Mesendoderm (in vitro differentiated cells): Measurements from ENCODE around the gene SUMF1.

Source experiments
- DNase-seq: peaks from one replicate; pipeline ENCODE4 v3.0.0; 2013
- H2AK5ac ChIP-seq: 2 replicates; pipeline ENCODE4 v1.6.1; 2013; ENCODE audit warnings: low read length, inconsistent platforms
- H2BK120ac ChIP-seq: 2 replicates; pipeline ENCODE4 v1.6.1; 2013; ENCODE audit warnings: low read depth, mild to moderate bottlenecking, low read length, moderate library complexity, mixed read lengths
- H2BK15ac ChIP-seq: replicated peaks from 2 replicates; pipeline ENCODE4 v1.6.1; 2013; ENCODE audit warnings: low read depth, mild to moderate bottlenecking, moderate library complexity
- H2BK5ac ChIP-seq: 2 replicates; pipeline ENCODE4 v1.6.1; 2013; ENCODE audit warnings: low read length, inconsistent platforms
- H3K18ac ChIP-seq: 2 replicates; pipeline ENCODE4 v1.6.1; 2013; ENCODE audit warnings: mild to moderate bottlenecking, low read length, mixed read lengths
- H3K23ac ChIP-seq: one replicate; pipeline ENCODE4 v1.6.1; 2013; ENCODE audit warnings: low read length
- H3K27ac ChIP-seq: 2 replicates; pipeline ENCODE4 v1.5.1; 2013; ENCODE audit warnings: low read depth, mild to moderate bottlenecking, inconsistent platforms, low read length, moderate library complexity
- H3K27me3 ChIP-seq: 2 replicates; pipeline ENCODE4 v1.6.1; 2013; ENCODE audit warnings: low read length, control low read depth, mild to moderate bottlenecking, inconsistent platforms; ENCODE audit not compliant: insufficient read depth, poor library complexity
- H3K36me3 ChIP-seq: 2 replicates; pipeline ENCODE4 v1.6.1; 2013; ENCODE audit warnings: low read length, inconsistent platforms; ENCODE audit not compliant: control insufficient read depth, insufficient read depth
- H3K4ac ChIP-seq: one replicate; pipeline ENCODE4 v1.6.1; 2013; ENCODE audit warnings: low read depth, mild to moderate bottlenecking, low read length, moderate library complexity
- H3K4me1 ChIP-seq: 2 replicates; pipeline ENCODE4 v1.6.1; 2013; ENCODE audit warnings: low read depth, low read length, inconsistent platforms; ENCODE audit not compliant: control insufficient read depth
- H3K4me2 ChIP-seq: 2 replicates; pipeline ENCODE4 v1.6.1; 2013; ENCODE audit warnings: low read length
- H3K4me3 ChIP-seq: 2 replicates; pipeline ENCODE4 v1.5.1; 2013; ENCODE audit warnings: mild to moderate bottlenecking, low read length
- H3K56ac ChIP-seq: one replicate; pipeline ENCODE4 v1.6.1; 2013; ENCODE audit warnings: low read length
- H3K79me1 ChIP-seq: 2 replicates; pipeline ENCODE4 v1.6.1; 2013; ENCODE audit warnings: low read length, inconsistent platforms
- H3K79me2 ChIP-seq: 2 replicates; pipeline ENCODE4 v1.6.1; 2013; ENCODE audit warnings: mild to moderate bottlenecking, low read length; ENCODE audit not compliant: control insufficient read depth, insufficient read depth
- H3K9ac ChIP-seq: 2 replicates; pipeline ENCODE4 v1.6.1; 2013; ENCODE audit warnings: low read length, inconsistent platforms
- H4K5ac ChIP-seq: one replicate; pipeline ENCODE4 v1.6.1; 2013; ENCODE audit warnings: low read length
- H4K8ac ChIP-seq: one replicate; pipeline ENCODE4 v1.6.1; 2013; ENCODE audit warnings: low read depth, mild to moderate bottlenecking, control low read depth, low read length, moderate library complexity
- WGBS: extraction: QIAGEN DNeasy Blood & Tissue Kit; methylation state at CpG from one replicate; pipeline ENCODE4 v1.1.7; 2013; ENCODE audit warnings: low lambda C conversion rate, missing lambda C conversion rate; ENCODE audit not compliant: insufficient coverage; ENCODE audit errors: extremely low coverage; 5-methylcytosine and 5-hydroxymethylcytosine counted together

The SUMF1 gene

GRCh38 chr3:4394048-4394447, 73.0 kb downstream of the SUMF1 start:
- no peak for DNase-seq
- no peak overlapping the region for H3K18ac ChIP-seq

GRCh38 chr3:4392992-4393391, 74.1 kb downstream of the SUMF1 start:
- H3K4me1 ChIP-seq, result peaks cover 3% of the 10 kb centered on the region
- no peak overlapping the region for H2BK15ac ChIP-seq
- H3K18ac ChIP-seq, result no peak overlapping the region
- H3K56ac ChIP-seq, result no peak overlapping the region
- H2AK5ac ChIP-seq, result no peak overlapping the region
- no peak overlapping the region for H3K4me3 ChIP-seq
- H3K79me2 ChIP-seq, result no peaks in the 10 kb centered on the region
- no peak overlapping the region for H3K27ac ChIP-seq
- H3K4ac ChIP-seq, result no peak overlapping the region
- no peak overlapping the region for H4K8ac ChIP-seq
- H3K23ac ChIP-seq, result no peak overlapping the region
- H2BK5ac ChIP-seq, result no peak overlapping the region
- H3K4me2 ChIP-seq, result no peak overlapping the region
- no CpG with 5 or more reads among the region's 5 CpGs for WGBS
- H3K79me1 ChIP-seq, result no peaks in the 10 kb centered on the region
- no peak overlapping the region for H3K9ac ChIP-seq
- H4K5ac ChIP-seq, result no peak overlapping the region
- no peaks in the 10 kb centered on the region for H3K27me3 ChIP-seq
- H3K36me3 ChIP-seq, result no peaks in the 10 kb centered on the region
- no peak overlapping the region for H2BK120ac ChIP-seq
- no peak for DNase-seq

More at GRCh38 chr3:4394048-4394447, 73.0 kb downstream of the SUMF1 start:
- H3K79me1 ChIP-seq, result no peaks in the 10 kb centered on the region
- H3K9ac ChIP-seq, result no peak overlapping the region
- no peak overlapping the region for H4K8ac ChIP-seq
- H4K5ac ChIP-seq, result no peak overlapping the region
- no peak overlapping the region for H2AK5ac ChIP-seq
- no peak overlapping the region for H2BK15ac ChIP-seq
- H2BK120ac ChIP-seq, result no peak overlapping the region
- WGBS, result no CpG with 5 or more reads among the region's 3 CpGs
- H3K79me2 ChIP-seq, result no peaks in the 10 kb centered on the region
- H3K4ac ChIP-seq, result no peak overlapping the region
- no peak overlapping the region for H2BK5ac ChIP-seq
- no peaks in the 10 kb centered on the region for H3K36me3 ChIP-seq
- H3K4me1 ChIP-seq, result peaks cover 3% of the 10 kb centered on the region
- H3K27me3 ChIP-seq, result no peaks in the 10 kb centered on the region
- H3K23ac ChIP-seq, result no peak overlapping the region
- no peak overlapping the region for H3K56ac ChIP-seq
- no peak overlapping the region for H3K4me2 ChIP-seq
- H3K4me3 ChIP-seq, result no peak overlapping the region
- H3K27ac ChIP-seq, result no peak overlapping the region

GRCh38 chr3:4387210-4388204, 79.6 kb downstream of the SUMF1 start:
- H2BK15ac ChIP-seq, result no peak overlapping the region
- H2BK5ac ChIP-seq, result no peak overlapping the region
- no peak overlapping the region for H3K23ac ChIP-seq
- no peaks in the 10 kb centered on the region for H3K79me1 ChIP-seq
- no peak overlapping the region for H3K9ac ChIP-seq
- no peak overlapping the region for H2BK120ac ChIP-seq
- H4K8ac ChIP-seq, result no peak overlapping the region
- no peak overlapping the region for H3K4ac ChIP-seq
- H3K36me3 ChIP-seq, result no peaks in the 10 kb centered on the region
- H3K4me1 ChIP-seq, result no peaks in the 10 kb centered on the region
- H3K4me2 ChIP-seq, result no peak overlapping the region
- no peak overlapping the region for H3K27ac ChIP-seq
- no peak overlapping the region for H4K5ac ChIP-seq
- WGBS, result no CpG with 5 or more reads among the region's 2 CpGs
- no peaks in the 10 kb centered on the region for H3K79me2 ChIP-seq
- no peak overlapping the region for H3K56ac ChIP-seq
- H3K27me3 ChIP-seq, result no peaks in the 10 kb centered on the region
- H2AK5ac ChIP-seq, result no peak overlapping the region
- H3K18ac ChIP-seq, result no peak overlapping the region
- no peak for DNase-seq
- H3K4me3 ChIP-seq, result no peak overlapping the region

- Histone ChIP-seq H3K4me3 (no peak overlapping the region), H3K27me3 (no peaks in the 10 kb centered on the region), H3K4ac (no peak overlapping the region), H2BK5ac (no peak overlapping the region), H3K9ac (no peak overlapping the region), H2BK120ac (no peak overlapping the region), H3K4me2 (no peak overlapping the region), H3K36me3 (no peaks in the 10 kb centered on the region), H4K8ac (no peak overlapping the region), H3K4me1 (no peaks in the 10 kb centered on the region), H3K27ac (no peak overlapping the region), H2AK5ac (no peak overlapping the region), H3K18ac (no peak overlapping the region), H3K79me1 (no peaks in the 10 kb centered on the region), H3K56ac (no peak overlapping the region), H3K79me2 (no peaks in the 10 kb centered on the region), H4K5ac (no peak overlapping the region), H2BK15ac (no peak overlapping the region), H3K23ac (no peak overlapping the region)
- WGBS, result no CpG with 5 or more reads among the region's 6 CpGs
- no peak for DNase-seq
Measured at GRCh38 chr3:4385201-4385600, 81.9 kb downstream of the SUMF1 start.

GRCh38 chr3:4380013-4380412, 87.1 kb downstream of the SUMF1 start:
- Histone ChIP-seq H3K79me1 (no peaks in the 10 kb centered on the region), H2AK5ac (no peak overlapping the region), H3K4ac (no peak overlapping the region), H2BK5ac (no peak overlapping the region), H3K36me3 (no peaks in the 10 kb centered on the region), H3K23ac (no peak overlapping the region), H3K9ac (no peak overlapping the region), H3K56ac (no peak overlapping the region), H2BK15ac (no peak overlapping the region), H3K27ac (no peak overlapping the region), H2BK120ac (no peak overlapping the region), H3K4me3 (no peak overlapping the region), H4K5ac (no peak overlapping the region), H3K18ac (no peak overlapping the region), H3K79me2 (no peaks in the 10 kb centered on the region), H3K4me1 (no peaks in the 10 kb centered on the region), H3K27me3 (no peaks in the 10 kb centered on the region), H3K4me2 (no peak overlapping the region), H4K8ac (no peak overlapping the region)
- DNase-seq, result no peak
- no CpG with 5 or more reads among the region's 4 CpGs for WGBS
